HPDE6-E6E7 (cell line): ENCODE measurements around the gene GNG13.
"Not testable (repeated sequence)": the region's sequence is repeated elsewhere in the genome, so short reads cannot be mapped to it uniquely, and the experiment has no call there.

ENCODE experiments used
- DNase-seq: peaks from one replicate; pipeline ENCODE4 v3.0.0; 2011; ENCODE audit warnings: missing footprints; ENCODE audit errors: extremely low spot score

The GNG13 gene

DNA sequence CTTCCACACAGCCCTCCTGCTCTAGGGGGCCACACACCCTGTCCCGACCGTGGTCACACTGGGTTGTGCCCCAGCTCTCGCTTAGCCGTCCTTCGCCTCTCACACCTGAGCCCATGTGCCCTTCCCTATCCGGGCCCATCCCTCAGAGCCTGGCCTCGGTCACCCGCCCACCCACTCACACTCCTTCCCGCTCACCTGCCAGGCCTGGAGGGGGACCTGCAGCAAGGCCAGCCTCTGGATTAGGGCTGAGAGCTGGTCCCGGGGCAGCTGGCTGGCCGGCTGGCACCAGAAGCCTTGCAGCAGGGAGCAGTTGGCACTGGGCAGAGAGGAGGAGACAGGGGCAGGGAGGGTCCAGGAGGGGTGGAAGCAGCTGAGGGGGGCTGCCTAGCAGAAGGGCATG lies 22.1 kb downstream of the GNG13 start:
- no peak for DNase-seq

GRCh38 chr16:777826-778225 lies 22.7 kb downstream of the GNG13 start:
- DNase-seq: no peak

GRCh38 chr16:776824-777223 lies 23.7 kb downstream of the GNG13 start:
- DNase-seq: no peak

DNA sequence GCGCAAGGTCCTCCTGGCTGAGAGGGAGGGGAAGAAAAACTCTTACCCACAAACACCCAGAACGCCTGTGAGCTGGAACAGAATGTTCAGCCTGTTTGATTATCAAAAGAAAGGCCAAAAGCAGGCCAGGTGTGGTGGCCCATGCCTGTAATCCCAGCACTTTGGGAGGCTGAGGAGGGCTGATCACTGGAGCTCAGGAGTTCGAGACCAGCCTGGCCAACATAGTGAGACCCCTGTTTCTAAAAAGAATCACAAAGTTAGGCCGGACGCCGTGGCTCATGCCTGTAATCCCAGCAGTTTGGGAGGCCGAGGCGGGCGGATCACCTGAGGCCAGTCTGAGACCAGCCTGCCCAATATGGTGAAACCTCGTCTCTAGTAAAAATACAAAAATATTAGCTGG lies 24.2 kb downstream of the GNG13 start:
- DNase-seq: not testable (repeated sequence)

DNA sequence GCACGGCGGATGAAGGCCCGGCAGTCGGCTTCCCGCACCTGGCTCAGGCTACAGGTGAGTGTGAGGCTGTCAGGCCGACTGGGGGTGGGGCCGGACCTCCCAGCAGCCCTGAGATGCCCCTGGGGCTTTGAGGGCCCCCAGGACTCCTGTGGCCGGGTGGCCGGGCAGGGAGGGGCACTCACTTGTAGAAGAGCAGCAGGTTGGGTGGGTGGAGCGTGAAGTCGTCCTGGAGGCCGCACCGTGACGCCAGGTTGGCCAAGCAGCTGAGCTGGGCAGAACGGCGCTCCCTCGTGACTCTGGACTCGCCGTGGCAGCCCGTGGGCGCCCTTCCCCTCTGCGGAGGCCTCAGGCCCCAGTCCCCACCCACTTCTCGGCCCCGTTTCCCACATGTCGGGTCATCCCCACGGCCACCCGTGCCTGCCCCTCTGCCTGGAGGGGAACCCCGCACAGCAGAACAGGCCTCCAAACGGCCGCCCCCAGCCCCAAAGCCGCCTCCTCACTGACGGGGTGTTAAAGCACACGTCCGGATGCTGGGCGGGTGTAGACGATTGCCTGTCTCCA lies 25.2 kb downstream of the GNG13 start:
- DNase-seq: no peak

DNA sequence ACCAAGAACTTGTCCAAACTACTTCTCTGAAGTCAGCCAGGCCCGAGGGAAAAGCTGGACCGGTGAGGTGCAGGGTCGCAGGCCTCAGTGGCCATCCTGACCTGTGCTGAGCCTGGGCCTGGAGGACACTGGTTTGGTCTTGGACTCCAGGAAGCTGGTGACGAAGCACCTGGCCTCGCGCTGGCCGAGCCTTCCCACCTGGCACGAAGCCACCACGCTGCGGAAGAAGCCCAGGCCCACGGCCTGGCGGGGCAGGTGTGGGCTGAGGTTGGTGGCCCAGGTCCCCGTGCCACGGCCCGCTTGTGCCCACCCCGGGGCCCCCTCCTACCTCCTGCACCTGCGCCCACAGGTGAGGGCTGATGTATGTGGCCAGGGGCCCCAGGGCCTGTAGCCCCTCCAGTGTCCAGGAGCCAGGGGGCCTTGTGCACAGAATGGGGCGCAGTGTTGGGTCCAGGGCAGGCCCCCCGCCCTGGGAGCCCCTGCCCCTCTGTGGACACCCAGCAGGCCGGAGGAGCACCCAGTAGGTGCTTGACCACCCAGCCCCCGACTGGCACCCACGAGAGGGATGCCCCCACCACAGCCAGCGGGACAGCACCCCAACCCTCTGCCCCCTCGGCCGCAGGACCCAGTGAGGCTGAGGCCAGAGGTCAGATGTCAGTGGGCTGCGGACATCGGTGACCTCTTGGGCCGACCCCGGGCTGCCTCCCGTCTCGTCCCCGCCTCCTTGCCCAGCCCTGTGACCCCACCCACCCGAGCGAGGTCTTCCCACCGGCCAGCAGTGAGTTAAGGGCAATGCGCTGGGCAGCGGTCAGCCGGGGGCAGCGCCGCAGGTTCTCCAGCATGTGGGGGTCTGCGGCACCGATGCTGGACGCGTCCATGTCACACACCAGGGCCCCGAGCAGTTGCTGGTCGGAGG lies 26.2 kb downstream of the GNG13 start:
- no peak for DNase-seq

GRCh38 chr16:772959-773358 lies 27.6 kb downstream of the GNG13 start:
- DNase-seq: no peak

DNA sequence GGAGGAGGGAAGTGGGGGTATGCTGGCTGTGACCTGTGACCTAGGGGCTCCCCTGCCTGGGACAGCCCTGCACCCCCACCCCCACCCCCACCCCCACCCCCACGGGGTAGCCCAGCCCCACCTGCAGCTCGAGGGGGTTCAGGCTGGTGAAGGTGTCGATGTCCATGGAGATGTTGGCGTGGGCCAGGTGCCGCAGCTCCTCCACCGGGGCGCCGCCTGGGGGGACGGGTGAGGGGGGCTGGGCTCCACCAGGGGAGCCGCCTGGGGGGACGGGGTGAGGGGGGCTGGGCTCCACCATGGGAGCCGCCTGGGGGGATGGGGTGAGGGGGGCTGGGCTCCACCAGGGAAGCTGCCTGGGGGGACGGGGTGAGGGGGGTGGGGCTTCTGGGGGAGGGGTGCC lies 30.1 kb downstream of the GNG13 start:
- no peak for DNase-seq

DNA sequence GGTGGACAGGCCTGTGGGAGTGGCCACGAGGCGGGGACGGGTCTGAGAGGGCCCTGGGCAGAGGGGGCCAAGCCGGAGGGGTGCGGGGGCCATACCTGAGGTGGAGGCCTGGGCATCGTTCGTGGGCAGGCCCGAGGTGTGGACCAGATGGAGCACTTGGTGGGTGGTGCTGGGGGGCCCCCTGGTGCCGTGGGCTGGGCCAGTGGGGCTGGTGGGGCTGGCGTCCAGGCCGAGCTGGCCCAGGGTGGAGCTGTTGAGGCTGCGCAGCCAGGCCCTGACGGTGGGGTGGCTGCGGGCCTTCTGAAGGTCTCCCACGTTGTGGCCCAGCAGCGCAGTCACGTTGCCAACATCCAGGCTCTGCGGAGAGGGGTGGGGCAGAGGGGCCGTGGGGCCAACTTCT lies 30.6 kb downstream of the GNG13 start:
- no peak for DNase-seq

DNA sequence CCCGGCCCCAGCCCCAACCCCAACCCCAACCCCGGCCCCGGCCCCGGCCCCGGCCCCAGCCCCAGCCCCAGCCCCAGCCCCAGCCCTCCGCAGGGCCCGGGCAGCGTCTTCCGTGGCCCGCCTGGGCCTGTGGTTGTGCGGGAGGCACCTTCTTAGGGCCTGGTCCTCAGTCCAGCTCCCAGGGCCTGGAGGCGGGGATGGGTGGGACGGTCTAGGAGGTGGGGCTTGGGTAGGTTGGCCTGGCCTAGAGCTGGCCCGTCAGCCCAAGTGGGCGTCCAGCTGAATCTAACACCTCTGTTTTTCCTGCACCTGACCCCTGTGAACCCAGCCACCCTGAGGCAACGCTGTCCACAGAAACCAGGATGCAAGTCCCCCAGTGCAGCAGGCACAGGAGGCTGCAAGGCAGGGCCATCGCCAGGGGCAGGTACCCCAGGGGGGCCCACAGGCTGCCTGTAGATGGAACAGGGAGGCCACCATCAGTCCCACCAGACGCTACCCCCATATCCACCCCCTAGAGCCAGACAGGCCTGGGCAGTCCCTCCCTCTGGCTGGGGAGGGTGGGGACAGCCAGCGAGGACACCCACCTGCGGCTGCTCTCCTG lies 31.2 kb downstream of the GNG13 start:
- no peak for DNase-seq

DNA sequence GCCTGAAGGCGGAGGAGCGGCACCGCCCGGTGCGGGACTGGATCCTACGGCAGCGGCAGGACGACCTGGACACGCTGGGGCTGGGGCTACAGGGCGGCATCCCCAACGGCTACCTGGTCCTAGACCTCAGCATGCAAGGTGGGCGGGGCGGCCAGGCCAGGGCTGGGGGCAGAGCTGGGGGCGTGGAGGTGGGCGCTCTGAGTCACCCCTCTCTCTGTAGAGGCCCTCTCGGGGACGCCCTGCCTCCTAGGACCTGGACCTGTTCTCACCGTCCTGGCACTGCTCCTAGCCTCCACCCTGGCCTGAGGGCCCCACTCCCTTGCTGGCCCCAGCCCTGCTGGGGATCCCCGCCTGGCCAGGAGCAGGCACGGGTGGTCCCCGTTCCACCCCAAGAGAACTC lies 32.1 kb downstream of the GNG13 start:
- no peak for DNase-seq

GRCh38 chr16:767743-768235 lies 32.7 kb downstream of the GNG13 start:
- DNase-seq: no peak

GRCh38 chr16:766820-767640 lies 33.5 kb downstream of the GNG13 start:
- DNase-seq: no peak

DNA sequence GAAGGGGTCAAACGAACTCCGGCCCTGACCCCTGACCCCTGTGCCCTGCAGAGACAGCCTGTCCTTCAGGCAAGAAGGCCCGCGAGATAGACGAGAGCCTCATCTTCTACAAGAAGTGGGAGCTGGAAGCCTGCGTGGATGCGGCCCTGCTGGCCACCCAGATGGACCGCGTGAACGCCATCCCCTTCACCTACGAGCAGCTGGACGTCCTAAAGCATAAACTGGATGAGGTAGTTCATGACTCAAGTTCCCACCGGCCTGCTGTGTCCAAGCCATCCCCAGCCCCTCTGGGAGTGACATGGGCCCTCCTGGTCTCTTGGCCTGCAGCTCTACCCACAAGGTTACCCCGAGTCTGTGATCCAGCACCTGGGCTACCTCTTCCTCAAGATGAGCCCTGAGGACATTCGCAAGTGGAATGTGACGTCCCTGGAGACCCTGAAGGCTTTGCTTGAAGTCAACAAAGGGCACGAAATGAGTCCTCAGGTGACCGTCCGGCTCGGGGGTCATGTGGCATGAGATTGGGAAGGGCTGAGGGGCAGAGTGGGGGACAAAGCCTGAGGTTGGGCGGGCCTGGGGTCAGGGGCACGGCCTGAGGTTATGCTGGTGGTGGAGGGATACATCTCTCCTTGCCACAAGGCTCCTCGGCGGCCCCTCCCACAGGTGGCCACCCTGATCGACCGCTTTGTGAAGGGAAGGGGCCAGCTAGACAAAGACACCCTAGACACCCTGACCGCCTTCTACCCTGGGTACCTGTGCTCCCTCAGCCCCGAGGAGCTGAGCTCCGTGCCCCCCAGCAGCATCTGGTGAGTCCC lies 34.3 kb downstream of the GNG13 start:
- DNase-seq: no peak

GRCh38 chr16:765488-765865 lies 35.1 kb downstream of the GNG13 start:
- DNase-seq: no peak

DNA sequence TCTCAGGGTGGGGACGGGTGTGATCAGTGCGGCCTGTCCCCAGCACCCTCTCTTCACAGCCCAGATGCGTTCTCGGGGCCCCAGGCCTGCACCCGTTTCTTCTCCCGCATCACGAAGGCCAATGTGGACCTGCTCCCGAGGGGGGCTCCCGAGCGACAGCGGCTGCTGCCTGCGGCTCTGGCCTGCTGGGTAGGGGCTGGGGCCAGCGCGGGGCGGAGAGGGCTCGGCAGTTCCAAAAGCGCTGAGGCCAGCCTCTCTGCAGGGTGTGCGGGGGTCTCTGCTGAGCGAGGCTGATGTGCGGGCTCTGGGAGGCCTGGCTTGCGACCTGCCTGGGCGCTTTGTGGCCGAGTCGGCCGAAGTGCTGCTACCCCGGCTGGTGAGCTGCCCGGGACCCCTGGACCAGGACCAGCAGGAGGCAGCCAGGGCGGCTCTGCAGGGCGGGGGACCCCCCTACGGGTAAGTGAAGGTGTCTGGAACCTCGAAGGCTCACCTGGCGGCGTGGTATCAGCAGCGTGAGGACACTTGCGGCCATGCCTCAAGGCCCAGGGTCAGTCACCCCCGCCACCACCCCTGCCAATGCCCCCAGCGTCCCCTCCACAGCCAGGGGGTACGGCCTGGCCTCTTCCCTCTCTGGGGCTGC lies 35.6 kb downstream of the GNG13 start:
- DNase-seq: no peak

DNA sequence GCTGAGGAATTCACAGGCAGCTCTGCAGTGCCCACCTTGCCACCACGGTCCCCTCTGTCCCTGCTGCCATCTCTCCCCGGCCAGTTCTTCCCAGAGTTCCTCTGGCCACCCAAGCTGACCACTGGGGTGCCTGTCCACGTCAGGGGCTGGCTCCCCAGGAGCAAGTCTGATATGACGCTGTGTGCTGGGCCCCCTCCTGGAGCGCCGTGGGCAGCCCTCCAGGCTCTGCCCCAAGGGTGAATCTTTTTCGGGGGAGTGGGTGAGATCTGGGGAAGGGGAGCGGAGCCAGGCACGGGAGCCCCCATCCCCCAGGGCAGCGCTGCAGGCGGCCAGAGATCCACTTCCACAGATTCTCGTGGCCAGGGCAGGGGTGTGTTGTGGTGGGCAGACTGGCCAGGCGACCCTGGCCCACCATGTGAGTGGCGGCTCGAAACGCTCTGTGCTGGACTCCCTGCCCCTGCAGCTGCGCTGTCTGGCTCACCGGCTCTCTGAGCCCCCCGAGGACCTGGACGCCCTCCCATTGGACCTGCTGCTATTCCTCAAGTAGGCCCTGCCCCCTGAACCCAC lies 36.3 kb downstream of the GNG13 start:
- no peak for DNase-seq

- DNase-seq: no peak
Measured at GRCh38 chr16:763369-764183, 37.0 kb downstream of the GNG13 start.

GRCh38 chr16:762595-763268 lies 37.8 kb downstream of the GNG13 start:
- no peak for DNase-seq
